Endothelial cell of umbilical vein (primary cell): Measurements from ENCODE around the gene NUDT8. TPM values are rescaled to one million over a fixed set of nuclear protein-coding genes. Genes with fewer than 3 reads are reported as not detected.

Experiments used
- BruUV-seq: library from RNA; stranded (reverse); fragments of 400-500 nt; replicated peaks from 2 replicates; lab custom pipeline; 2021; lab: Mats Ljungman, UMichigan
- CTCF ChIA-PET: fragments of 300-600, 350-600 bp; sonication (Branson Sonifier 250); formaldehyde crosslinking; loops from one replicate; lab custom pipeline; 2021; ENCODE audit warnings: antibody characterized with exemption, inconsistent platforms; lab: Charles Lee
- POLR2A ChIA-PET: fragments of 300-600, 350-600 bp; sonication (Branson Sonifier 250); formaldehyde crosslinking; loops from one replicate; lab custom pipeline; 2021; ENCODE audit warnings: antibody characterized with exemption, inconsistent platforms; lab: Charles Lee
- DNase-seq: peaks from one replicate; pipeline ENCODE4 v3.0.0-alpha.2; 2011; ENCODE audit warnings: low read depth, low spot score
- FAIRE-seq: peaks from 2 replicates; lab custom pipeline; 2011; peaks lifted over from hg19 to GRCh38; lab: Jason Lieb, UNC
- H2AFZ ChIP-seq: 2 replicates; pipeline ENCODE4 v1.6.0; 2012; ENCODE audit warnings: low read depth, low read length, control low read depth, inconsistent platforms
- H3K27ac ChIP-seq: 2 replicates; pipeline ENCODE4 v1.5.1; 2011; ENCODE audit warnings: low read depth, mild to moderate bottlenecking, control low read depth, low read length, moderate library complexity; ENCODE audit not compliant: insufficient read depth
- H3K27me3 ChIP-seq, 2 experiments: 2 replicates each; pipeline versions ENCODE4 v1.6.0 to v1.6.1; 2011; ENCODE audit warnings: low read length in 2 of 2, mixed read lengths in 1 of 2; ENCODE audit not compliant: control insufficient read depth in 2 of 2, insufficient read depth in 2 of 2
- H3K36me3 ChIP-seq, 2 experiments: 2 replicates in 1 of 2; 3 replicates in 1 of 2; pipeline ENCODE4 v1.5.1; 2011; ENCODE audit warnings: low read length in 2 of 2, mild to moderate bottlenecking in 1 of 2, moderate library complexity in 1 of 2; ENCODE audit not compliant: control insufficient read depth in 2 of 2, insufficient read depth in 2 of 2; ENCODE audit errors: extremely low read depth in 1 of 2
- H3K4me1 ChIP-seq: 3 replicates; pipeline ENCODE4 v1.5.1; 2011; ENCODE audit warnings: mild to moderate bottlenecking, low read length; ENCODE audit not compliant: control insufficient read depth, insufficient read depth; ENCODE audit errors: extremely low read depth
- H3K4me2 ChIP-seq: 2 replicates; pipeline ENCODE4 v1.6.1; 2011; ENCODE audit warnings: low read length, control low read depth, mixed read lengths; ENCODE audit not compliant: insufficient read depth
- H3K4me3 ChIP-seq, 3 experiments: fragments of 200-600 bp in 1 of 3; sonication (generic), shearing (Covaris generic) in 1 of 3; replicated peaks in 1 of 3; 2 replicates each; pipeline ENCODE4 v1.5.1; 2011 to 2016; ENCODE audit warnings: control low read depth in 3 of 3, low read length in 3 of 3, mild to moderate bottlenecking in 2 of 3, inconsistent platforms in 1 of 3, low read depth in 1 of 3, moderate library complexity in 1 of 3; ENCODE audit not compliant: insufficient read depth in 1 of 3
- H3K79me2 ChIP-seq: 2 replicates; pipeline ENCODE4 v1.6.0; 2012; ENCODE audit warnings: low read length, inconsistent platforms; ENCODE audit not compliant: control insufficient read depth, insufficient read depth
- H3K9ac ChIP-seq: replicated peaks from 2 replicates; pipeline ENCODE3; 2011; ENCODE audit warnings: low read length, control low read depth; ENCODE audit not compliant: insufficient read depth; ENCODE audit errors: extremely low read depth
- H3K9me1 ChIP-seq: replicated peaks from 3 replicates; pipeline ENCODE4 v1.6.0; 2011; ENCODE audit warnings: mild to moderate bottlenecking, low read length; ENCODE audit not compliant: control insufficient read depth, insufficient read depth; ENCODE audit errors: extremely low read depth
- H3K9me3 ChIP-seq: replicated peaks from 2 replicates; pipeline ENCODE4 v1.5.1; 2012; ENCODE audit warnings: low read length, inconsistent platforms; ENCODE audit not compliant: control insufficient read depth, insufficient read depth
- H4K20me1 ChIP-seq: replicated peaks from 2 replicates; pipeline ENCODE3; 2011; ENCODE audit warnings: mild to moderate bottlenecking, low read length; ENCODE audit not compliant: control insufficient read depth, insufficient read depth; ENCODE audit errors: extremely low read depth
- CTCF ChIP-seq, 2 donors: IDR thresholded peaks; 1 replicate in 1 of 2; 2 replicates in 1 of 2; pipeline ENCODE4 v1.5.1; 2011; ENCODE audit warnings: low read length in 2 of 2, mild to moderate bottlenecking in 2 of 2, moderate library complexity in 2 of 2, control low read depth in 1 of 2, inconsistent platforms in 1 of 2, low read depth in 1 of 2; ENCODE audit not compliant: insufficient read depth in 1 of 2; ENCODE audit errors: extremely low read depth in 1 of 2
- FOS ChIP-seq: IDR thresholded peaks from 2 replicates; pipeline ENCODE4 v1.6.1; 2011; ENCODE audit warnings: mild to moderate bottlenecking, low read length, moderate library complexity, borderline replicate concordance; ENCODE audit not compliant: insufficient read depth
- JUN ChIP-seq: IDR thresholded peaks from 2 replicates; pipeline ENCODE4 v1.6.1; 2011; ENCODE audit warnings: borderline replicate concordance, low read depth; ENCODE audit not compliant: insufficient read length, insufficient read depth
- MYC ChIP-seq: IDR thresholded peaks from one replicate; pipeline ENCODE4 v1.6.1; 2011; ENCODE audit warnings: mild to moderate bottlenecking, low read depth, low read length
- POLR2AphosphoS5 ChIP-seq: IDR thresholded peaks from 2 replicates; pipeline ENCODE4 v1.6.1; 2012; ENCODE audit warnings: low read depth, mild to moderate bottlenecking, control low read depth, low read length, moderate library complexity; ENCODE audit not compliant: insufficient read depth
- dilution Hi-C: fragments of 300-500 bp; cut with MboI; formaldehyde crosslinking; loops from one replicate; pipeline ENCODE4 v1.15.0; 2019; ENCODE audit warnings: low sequenced_read_pairs; ENCODE audit not compliant: extremely low pct_ligation_motif_present
- intact Hi-C: fragments of 100-400 bp; cut with micrococcal nuclease; formaldehyde crosslinking; loops from one replicate; pipeline ENCODE4 v1.10.0; 2022
- polyA plus RNA-seq, 4 experiments: library from polyadenylated mRNA; depleted of rRNA in 3 of 4; stranded (reverse) in 3 of 4; unstranded in 1 of 4; fragments of >200 nt; gene quantifications; 2 replicates each; pipeline versions ENCODE4 v1.2.1 to v1.2.3, GENCODE V29; 2011 to 2012; ENCODE audit warnings: missing spikeins in 1 of 4
- total RNA-seq: library from RNA; stranded (reverse); gene quantifications from 2 replicates; pipeline ENCODE4 v1.2.3, GENCODE V29; 2021

NUDT8 gene
- total and polyA plus RNA-seq, 2 donors (not counting 3 experiments of a cell fraction or from before 2014, with no cell fraction given), result 14.1 to 20.4 TPM

DNA sequence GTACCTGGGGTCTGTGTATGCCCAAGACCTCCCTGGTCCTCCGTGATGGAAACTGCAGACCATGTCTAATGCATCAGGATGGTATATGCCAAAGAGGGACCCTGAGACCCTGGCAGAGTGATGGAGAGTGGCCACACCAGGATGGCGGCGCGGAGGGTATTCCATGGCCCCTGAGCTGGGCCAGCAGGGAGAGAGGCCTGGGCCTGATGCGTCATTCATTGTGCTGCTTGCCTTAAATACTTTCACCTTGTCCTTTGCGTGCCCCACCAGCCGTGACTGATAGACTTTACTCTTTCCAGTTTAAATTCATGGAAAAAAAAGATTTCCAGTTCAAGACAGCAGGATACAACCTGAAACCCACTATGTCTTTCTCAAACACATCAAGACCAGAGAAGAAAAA, 28.6 kb downstream of the NUDT8 start:
- no peaks in the 10 kb centered on the region for H3K36me3 ChIP-seq
- TF ChIP-seq FOS (no peak), JUN (no peak), POLR2AphosphoS5 (no peak), MYC (no peak), CTCF (IDR thresholded peaks at IDR 0.05; ENCODE audit: extremely low read depth in 1 of 2, insufficient read depth in 1 of 2, low read depth in 1 of 2, low read length in 2 of 2) (no peak)
- DNase-seq (no peak), FAIRE-seq (no peak)
- dilution Hi-C loops, result no loop called here
- H3K79me2 ChIP-seq, result no peaks in the 10 kb centered on the region
- H2AFZ ChIP-seq, result no peak overlapping the region
- POLR2A ChIA-PET, result no interaction called here
- CTCF ChIA-PET, result interaction anchor here (1.8 kb wide), 1 partner anchor 13 kb away, joined by 7 read pairs; no protein-coding TSS in a partner anchor
- intact Hi-C loops, result no loop called here
- H3K9me3 ChIP-seq, result no peaks in the 10 kb centered on the region
- H3K9ac ChIP-seq, result no peak overlapping the region
- no peak overlapping the region for H3K27ac ChIP-seq
- BruUV-seq, result no TSS peak
- H3K4me3 ChIP-seq, result no peak overlapping the region
- H3K4me1 ChIP-seq, result no peaks in the 10 kb centered on the region
- no peaks in the 10 kb centered on the region for H3K9me1 ChIP-seq
- no peak overlapping the region for H3K4me2 ChIP-seq
- H3K27me3 ChIP-seq, result peaks cover 11 to 29% of the 10 kb centered on the region in 2 experiments
- no peaks in the 10 kb centered on the region for H4K20me1 ChIP-seq
